ENCODE results near the gene RASSF3. TPM values are rescaled to one million over a fixed set of nuclear protein-coding genes. Genes with fewer than 3 reads are reported as not detected.
A peak's percentile ranks its signal among the peaks of the same experiment; 100 is the strongest.
"Not testable (repeated sequence)": the region's sequence is repeated elsewhere in the genome, so short reads cannot be mapped to it uniquely, and the experiment has no call there.

The RASSF3 gene
- total and polyA plus RNA-seq, 9 donors: 18.2 to 64.5 (median 33.3) TPM

- intact Hi-C loops (cut with DNase I): loop anchor here in 3 of 4 donors (10.0 kb wide), 3 partner anchors 46 to 66 kb away; no protein-coding TSS in a partner anchor
- TF ChIP-seq POLR2A (IDR thresholded peaks at IDR 0.05): no peak
- no peak for TF ChIP-seq EP300 (IDR thresholded peaks at IDR 0.05)
- no peak for TF ChIP-seq CTCF (IDR thresholded peaks at IDR 0.05)
- Histone ChIP-seq H3K4me3 (no peak overlapping the region), H3K36me3 (no peaks in the 10 kb centered on the region), H3K9me3 (no peaks in the 10 kb centered on the region), H3K4me1 (ENCODE audit: insufficient read depth) (peaks cover 11% of the 10 kb centered on the region), H3K27me3 (no peaks in the 10 kb centered on the region), H3K27ac (no peak overlapping the region)
- DNase-seq: no peak
- WGBS, 3 donors: 56 to 59% (median 58%) methylated on average over 3 of the region's 3 CpGs
Measured at GRCh38 chr12:64618953-64619590, 8.8 kb downstream of the RASSF3 start.

- no peak for TF ChIP-seq CTCF (IDR thresholded peaks at IDR 0.05)
- TF ChIP-seq POLR2A (IDR thresholded peaks at IDR 0.05): no peak
- no peak for TF ChIP-seq EP300 (IDR thresholded peaks at IDR 0.05)
- H3K36me3 ChIP-seq: no peaks in the 10 kb centered on the region
- H3K4me3 ChIP-seq: no peak overlapping the region
- peaks cover 8% of the 10 kb centered on the region for H3K4me1 ChIP-seq (ENCODE audit: insufficient read depth)
- DNase-seq: no peak
- no peaks in the 10 kb centered on the region for H3K9me3 ChIP-seq
- H3K27ac ChIP-seq: no peak overlapping the region
- intact Hi-C loops (cut with DNase I): no loop called here
- 87 to 95% (median 94%) methylated on average over 13 of the region's 13 CpGs for WGBS, 3 donors
- H3K27me3 ChIP-seq: no peaks in the 10 kb centered on the region
Measured at GRCh38 chr12:64621257-64621942, 11.1 kb downstream of the RASSF3 start.

- no peak overlapping the region for H3K4me3 ChIP-seq
- H3K27me3 ChIP-seq: no peaks in the 10 kb centered on the region
- intact Hi-C loops (cut with DNase I): no loop called here
- TF ChIP-seq POLR2A (IDR thresholded peaks at IDR 0.05): no peak
- TF ChIP-seq CTCF (IDR thresholded peaks at IDR 0.05): no peak
- no peak for TF ChIP-seq EP300 (IDR thresholded peaks at IDR 0.05)
- WGBS, 3 donors: 92 to 99% (median 94%) methylated on average over 4 of the region's 4 CpGs
- H3K4me1 ChIP-seq (ENCODE audit: insufficient read depth): peaks cover 6% of the 10 kb centered on the region
- DNase-seq: no peak
- no peaks in the 10 kb centered on the region for H3K36me3 ChIP-seq
- H3K9me3 ChIP-seq: no peaks in the 10 kb centered on the region
- H3K27ac ChIP-seq: no peak overlapping the region
Measured at GRCh38 chr12:64624035-64624434, 13.7 kb downstream of the RASSF3 start.

GRCh38 chr12:64625243-64626077 is 15.2 kb downstream of the RASSF3 start:
- Histone ChIP-seq H3K36me3 (no peaks in the 10 kb centered on the region), H3K4me3 (peak overlapping the region; percentile 5), H3K27me3 (no peaks in the 10 kb centered on the region), H3K27ac (peak overlapping the region; percentile 4 to 24), H3K4me1 (ENCODE audit: insufficient read depth) (peaks cover 4% of the 10 kb centered on the region), H3K9me3 (no peaks in the 10 kb centered on the region)
- intact Hi-C loops (cut with DNase I): no loop called here
- 18 to 20% (median 19%) methylated on average over 15 of the region's 15 CpGs for WGBS, 3 donors
- DNase-seq: peak in 3 of 5 donors; percentile 51 to 57 (median 54)
- no peak for TF ChIP-seq POLR2A (IDR thresholded peaks at IDR 0.05)
- TF ChIP-seq EP300 (IDR thresholded peaks at IDR 0.05): no peak
- no peak for TF ChIP-seq CTCF (IDR thresholded peaks at IDR 0.05)

- H3K4me1 ChIP-seq (ENCODE audit: insufficient read depth); H3K27me3 ChIP-seq; H3K27ac ChIP-seq; H3K9me3 ChIP-seq; H3K4me3 ChIP-seq; H3K36me3 ChIP-seq; DNase-seq; intact Hi-C loops (cut with DNase I): not testable (repeated sequence)
- WGBS, 3 donors: 97 to 100% (median 98%) methylated on average over 1 of the region's 1 CpG
Measured at GRCh38 chr12:64626588-64626987, 16.3 kb downstream of the RASSF3 start.
